ENCODE data around the gene LENG8. TPM values are rescaled to one million over a fixed set of nuclear protein-coding genes. Genes with fewer than 3 reads are reported as not detected.

Gene LENG8
- total and polyA plus RNA-seq, 2 of the 13 experiments (the other 11 are each of a cell fraction or from before 2014, with no cell fraction given): 14.3 to 41.9 TPM

DNA sequence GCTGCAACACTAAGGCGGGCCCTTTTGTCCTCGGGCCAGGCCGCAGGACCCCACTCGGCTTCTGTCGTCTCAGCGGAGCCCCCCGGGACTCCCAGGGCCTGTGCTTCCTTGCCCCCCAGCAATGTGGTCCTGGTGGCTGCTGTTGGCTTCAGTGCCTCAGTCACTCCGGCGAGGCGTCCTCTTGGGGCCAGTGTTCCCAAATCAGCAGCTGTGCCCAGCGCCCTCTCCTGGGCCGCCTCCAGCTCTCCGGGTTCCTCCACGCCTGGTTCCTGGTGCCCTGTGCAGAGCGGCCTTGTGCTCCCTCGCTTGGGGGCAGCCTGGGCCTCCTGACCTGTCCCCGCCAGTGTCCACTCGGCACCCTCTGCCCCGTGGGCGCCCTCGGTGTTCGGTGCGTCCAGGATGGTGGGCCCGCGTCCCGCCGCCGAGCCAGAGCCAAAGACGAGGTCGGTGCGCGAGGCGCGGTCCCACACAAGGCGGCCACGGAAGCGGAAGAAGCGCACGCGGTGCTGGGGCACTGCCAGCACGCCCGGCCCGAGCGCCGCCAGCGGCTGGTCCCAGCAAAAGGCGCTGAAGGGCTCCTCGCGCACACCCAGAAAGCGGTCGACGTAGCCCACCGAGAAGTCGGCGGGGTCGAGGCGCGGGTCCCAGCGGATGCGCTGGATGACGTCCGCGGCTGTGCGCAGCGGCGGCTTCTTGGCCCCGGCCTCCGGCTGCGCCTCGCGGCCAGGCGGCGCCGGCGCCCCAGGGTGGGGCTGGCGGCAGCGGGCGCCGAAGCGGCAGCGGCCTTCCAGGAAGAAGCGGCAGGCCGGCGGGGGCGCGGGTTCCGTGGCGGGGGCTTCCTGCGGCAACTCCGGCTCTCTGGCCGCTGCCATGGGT, 13.9 kb downstream of the LENG8 start (continued):
- TF ChIP-seq NR1H2 (CRISPR knock-in tag; IDR thresholded peaks at IDR 0.05; ENCODE audit: borderline replicate concordance, low read depth) (0 out of 2 replicates have a peak, but pooled peaks have one; percentile 35), ZNF879 (CRISPR knock-in tag; IDR thresholded peaks at IDR 0.05) (0 out of 2 replicates have a peak, but pooled peaks have one; percentile 17), ZNF501 (CRISPR knock-in tag; IDR thresholded peaks at IDR 0.05) (no peak), ZNF703 (CRISPR knock-in tag; IDR thresholded peaks at IDR 0.05; ENCODE audit: borderline replicate concordance) (peak; percentile 60; the same call in 1 of the 2 replicates), TARDBP (CRISPR knock-in tag; IDR thresholded peaks at IDR 0.05) (peak; percentile 44), CCDC6 (CRISPR knock-in tag; IDR thresholded peaks at IDR 0.05) (no peak), ZNF224 (CRISPR knock-in tag; IDR thresholded peaks at IDR 0.05) (no peak), ZBTB26 (CRISPR knock-in tag; IDR thresholded peaks at IDR 0.05; ENCODE audit: borderline replicate concordance) (no peak), ZIK1 (CRISPR knock-in tag; IDR thresholded peaks at IDR 0.05; ENCODE audit: borderline replicate concordance, low read depth) (peak; percentile 36; the same call in 1 of the 2 replicates), ZNF740 (CRISPR knock-in tag; IDR thresholded peaks at IDR 0.05) (peak; percentile 39; the same call in 1 of the 2 replicates), PTBP1 (IDR thresholded peaks at IDR 0.05; ENCODE audit: low read depth, low read length, poor library complexity, severe bottlenecking) (peak; percentile 29), NFIB (CRISPR knock-in tag; IDR thresholded peaks at IDR 0.05; ENCODE audit: borderline replicate concordance) (peak; percentile 74; the same call in 1 of the 2 replicates), TIGD3 (CRISPR knock-in tag; IDR thresholded peaks at IDR 0.05; ENCODE audit: borderline replicate concordance) (no peak), MBNL3 (CRISPR knock-in tag; conservative IDR thresholded peaks at IDR 0.05) (no peak), CENPBD1 (CRISPR knock-in tag; IDR thresholded peaks at IDR 0.05; ENCODE audit: borderline replicate concordance, low read depth) (no peak), TEAD2 (CRISPR knock-in tag; IDR thresholded peaks at IDR 0.05) (peak; percentile 74; the same call in 1 of the 2 replicates), ZSCAN12 (CRISPR knock-in tag; IDR thresholded peaks at IDR 0.05) (peak; percentile 26; the same call in 1 of the 2 replicates), ZFP82 (CRISPR knock-in tag; IDR thresholded peaks at IDR 0.05; ENCODE audit: borderline replicate concordance) (peak; percentile 94; the same call in 1 of the 2 replicates), ZNF776 (CRISPR knock-in tag; IDR thresholded peaks at IDR 0.05) (peak; percentile 81), SMAD9 (CRISPR knock-in tag; IDR thresholded peaks at IDR 0.05) (0 out of 2 replicates have a peak, but pooled peaks have one; percentile 32), KAT8 (CRISPR knock-in tag; IDR thresholded peaks at IDR 0.05) (no peak)
- TF ChIP-seq, protein P1, sequence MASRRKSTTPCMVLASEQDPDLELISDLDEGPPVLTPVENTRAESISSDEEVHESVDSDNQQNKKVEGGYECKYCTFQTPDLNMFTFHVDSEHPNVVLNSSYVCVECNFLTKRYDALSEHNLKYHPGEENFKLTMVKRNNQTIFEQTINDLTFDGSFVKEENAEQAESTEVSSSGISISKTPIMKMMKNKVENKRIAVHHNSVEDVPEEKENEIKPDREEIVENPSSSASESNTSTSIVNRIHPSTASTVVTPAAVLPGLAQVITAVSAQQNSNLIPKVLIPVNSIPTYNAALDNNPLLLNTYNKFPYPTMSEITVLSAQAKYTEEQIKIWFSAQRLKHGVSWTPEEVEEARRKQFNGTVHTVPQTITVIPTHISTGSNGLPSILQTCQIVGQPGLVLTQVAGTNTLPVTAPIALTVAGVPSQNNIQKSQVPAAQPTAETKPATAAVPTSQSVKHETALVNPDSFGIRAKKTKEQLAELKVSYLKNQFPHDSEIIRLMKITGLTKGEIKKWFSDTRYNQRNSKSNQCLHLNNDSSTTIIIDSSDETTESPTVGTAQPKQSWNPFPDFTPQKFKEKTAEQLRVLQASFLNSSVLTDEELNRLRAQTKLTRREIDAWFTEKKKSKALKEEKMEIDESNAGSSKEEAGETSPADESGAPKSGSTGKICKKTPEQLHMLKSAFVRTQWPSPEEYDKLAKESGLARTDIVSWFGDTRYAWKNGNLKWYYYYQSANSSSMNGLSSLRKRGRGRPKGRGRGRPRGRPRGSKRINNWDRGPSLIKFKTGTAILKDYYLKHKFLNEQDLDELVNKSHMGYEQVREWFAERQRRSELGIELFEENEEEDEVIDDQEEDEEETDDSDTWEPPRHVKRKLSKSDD (CRISPR knock-in tag; IDR thresholded peaks at IDR 0.05; ENCODE audit: low read depth): 0 out of 2 replicates have a peak, but pooled peaks have one; percentile 66

Measured in HepG2 (cell line).